GM21717 (cell line): ENCODE results near the gene ZNF80.
"Not testable (repeated sequence)": the region's sequence is repeated elsewhere in the genome, so short reads cannot be mapped to it uniquely, and the experiment has no call there.

Experiments
- ATAC-seq: cut with Tn5 transposase; IDR thresholded peaks from one replicate; pipeline ENCODE4 v1.9.1; 2021; ENCODE audit warnings: mild to moderate bottlenecking, moderate library complexity; ENCODE audit not compliant: unreplicated experiment

Gene ZNF80

DNA sequence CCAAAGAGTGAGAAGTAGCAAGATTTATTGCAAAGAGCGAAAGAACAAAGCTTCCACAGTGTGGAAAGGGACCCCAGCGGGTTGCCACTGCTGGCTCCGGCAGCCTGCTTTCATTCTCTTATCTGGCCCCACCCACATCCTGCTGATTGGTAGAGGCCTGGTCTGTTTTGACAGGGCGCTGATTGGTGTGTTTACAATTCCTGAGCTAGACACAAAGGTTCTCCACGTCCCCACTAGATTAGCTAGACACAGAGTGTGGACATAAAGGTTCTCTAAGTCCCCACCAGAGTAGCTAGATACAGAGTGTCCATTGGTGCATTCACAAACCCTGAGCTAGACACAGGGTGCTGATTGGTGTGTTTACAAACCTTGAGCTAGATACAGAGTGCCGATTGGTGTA is at the start of gene ZNF80:
ZNF80 (minus strand) TSS at position 101 of the 400 bp plus-strand sequence. CDS start 504 bp downstream, outside the sequence.
- ATAC-seq: not testable (repeated sequence)

DNA sequence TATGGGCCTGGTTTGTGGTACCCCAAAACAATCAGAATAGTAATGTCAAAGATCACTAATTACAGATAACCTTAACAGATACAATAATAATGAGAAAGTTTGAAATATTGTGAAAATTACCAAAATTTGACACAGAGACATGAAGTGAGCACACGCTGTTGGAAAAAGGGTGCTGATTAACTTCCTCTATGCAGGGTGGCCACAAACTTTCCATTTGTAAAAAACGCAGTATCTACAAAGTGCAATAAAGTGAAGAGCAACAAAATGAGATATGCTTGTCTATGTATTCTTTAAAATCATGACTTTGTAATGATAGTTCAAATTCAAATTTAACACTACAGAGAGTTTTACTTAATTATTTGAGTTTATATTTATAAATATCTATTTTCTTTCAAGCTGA is 48.9 kb upstream of the ZNF80 start:
- ATAC-seq: no peak

DNA sequence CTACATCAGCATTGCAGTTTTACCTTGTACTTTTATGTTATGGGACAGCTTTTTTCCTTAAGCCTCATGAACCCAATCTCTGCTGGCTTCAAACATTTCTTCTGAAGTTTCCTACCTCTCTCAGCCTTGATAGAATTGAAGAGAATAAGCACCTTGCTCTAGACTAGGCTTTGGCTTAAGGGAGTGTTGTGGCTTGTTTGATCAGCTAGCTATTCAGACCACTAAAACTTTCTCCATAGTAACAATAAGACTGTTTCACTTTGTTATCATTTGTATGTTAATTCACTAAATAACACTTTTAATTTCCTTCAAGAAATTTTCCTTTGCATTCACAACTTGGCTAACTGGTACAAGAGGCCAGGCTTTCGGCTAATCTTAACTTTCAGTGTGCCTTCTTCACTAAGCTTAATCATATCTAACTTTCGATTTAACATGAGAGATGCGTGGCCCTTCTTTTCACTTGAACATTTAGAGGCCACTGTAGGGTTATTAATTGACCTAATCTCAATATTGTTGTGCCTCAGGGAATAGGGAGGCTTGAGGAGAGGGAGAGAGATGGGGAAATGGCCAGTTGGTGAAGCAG is 48.4 kb upstream of the ZNF80 start:
- no peak for ATAC-seq

DNA sequence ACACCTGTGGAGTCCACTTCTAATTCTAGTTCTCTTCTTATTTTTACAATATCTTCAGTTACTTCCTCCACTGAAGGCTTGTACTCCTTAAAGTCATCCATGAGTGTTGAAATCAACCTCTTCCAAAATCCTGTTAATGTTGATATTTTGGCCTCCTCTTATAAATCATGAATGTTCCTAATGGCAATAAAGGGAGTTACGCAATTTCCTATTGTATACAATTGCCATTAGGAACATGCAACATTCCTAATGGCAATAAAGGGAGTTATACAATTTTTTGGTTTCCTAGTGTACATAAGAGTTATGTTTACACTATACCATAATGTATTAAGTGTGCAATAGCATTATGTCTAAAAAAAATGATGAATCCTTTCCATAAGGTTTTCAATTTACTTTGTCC is 47.3 kb upstream of the ZNF80 start:
- ATAC-seq: no peak

DNA sequence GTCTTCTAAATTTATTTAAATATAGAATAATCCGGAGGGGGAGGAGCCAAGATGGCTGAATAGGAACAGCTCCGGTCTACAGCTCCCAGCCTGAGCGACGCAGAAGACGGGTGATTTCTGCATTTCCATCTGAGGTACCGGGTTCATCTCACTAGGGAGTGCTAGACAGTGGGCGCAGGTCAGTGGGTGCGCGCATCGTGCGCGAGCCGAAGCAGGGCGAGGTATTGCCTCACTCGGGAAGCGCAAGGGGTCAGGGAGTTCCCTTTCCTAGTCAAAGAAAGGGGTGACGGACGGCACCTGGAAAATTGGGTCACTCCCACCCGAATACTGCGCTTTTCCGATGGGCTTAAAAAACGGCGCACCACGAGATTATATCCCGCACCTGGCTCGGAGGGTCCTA is 39.5 kb upstream of the ZNF80 start:
- not testable (repeated sequence) for ATAC-seq

DNA sequence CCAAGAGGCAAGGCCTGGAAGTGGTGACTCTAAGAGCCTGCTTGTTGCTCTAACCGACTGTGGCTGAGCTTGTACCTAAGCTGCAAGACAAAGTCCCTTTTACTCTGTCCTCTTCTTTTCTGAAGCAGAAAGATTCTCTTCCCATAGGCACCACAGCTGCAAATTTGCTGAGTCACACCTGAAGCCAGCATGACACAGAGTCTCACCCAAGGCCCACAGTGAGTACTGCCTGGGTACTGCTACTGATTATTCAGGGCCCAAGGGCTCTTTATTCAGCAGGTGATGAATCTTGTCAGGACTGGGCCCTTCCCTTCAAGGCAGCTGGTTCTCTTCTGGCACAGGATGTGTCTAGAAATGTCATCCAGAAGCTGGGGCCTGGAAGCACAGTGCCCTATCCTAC is 37.6 kb upstream of the ZNF80 start:
- no peak for ATAC-seq

DNA sequence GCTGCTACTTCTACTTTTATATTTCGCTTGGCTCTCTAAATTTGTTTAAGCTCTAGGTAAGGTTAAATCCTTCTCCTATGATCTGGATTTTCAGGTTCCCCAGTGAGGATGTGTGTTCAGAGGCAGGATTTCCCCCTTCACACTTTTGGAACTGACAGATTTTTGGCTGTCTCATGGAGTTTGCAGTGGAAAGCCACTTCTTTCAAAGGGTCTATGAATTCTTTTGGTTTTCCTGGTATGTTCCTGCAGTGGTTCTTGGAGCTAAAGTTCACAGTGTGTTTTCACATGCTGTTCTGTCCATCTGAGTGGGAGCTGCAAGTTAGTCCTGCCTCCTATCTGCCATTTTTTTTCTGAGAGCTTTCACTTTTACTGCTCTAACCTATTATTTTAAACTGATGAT is 34.9 kb upstream of the ZNF80 start:
- ATAC-seq: no peak

DNA sequence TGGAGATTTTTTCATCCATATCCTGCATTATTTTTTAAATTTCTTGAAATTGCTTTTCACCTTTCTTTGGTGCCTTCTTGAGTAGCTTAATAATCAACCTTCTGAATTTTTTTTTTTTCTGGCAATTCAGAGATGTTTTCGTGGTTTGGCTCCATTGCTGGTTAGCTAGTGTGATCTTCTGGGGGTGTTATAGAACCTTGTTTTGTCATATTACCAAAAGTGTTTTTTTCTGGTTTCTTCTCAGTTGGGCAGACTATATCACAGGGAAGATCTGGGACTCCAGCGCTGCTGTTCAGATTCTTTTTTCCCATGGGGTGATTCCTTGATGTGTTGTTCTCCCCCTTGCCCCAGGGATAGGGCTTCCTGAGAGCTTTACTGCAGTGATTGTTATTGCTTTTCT is 32.6 kb upstream of the ZNF80 start:
- no peak for ATAC-seq

DNA sequence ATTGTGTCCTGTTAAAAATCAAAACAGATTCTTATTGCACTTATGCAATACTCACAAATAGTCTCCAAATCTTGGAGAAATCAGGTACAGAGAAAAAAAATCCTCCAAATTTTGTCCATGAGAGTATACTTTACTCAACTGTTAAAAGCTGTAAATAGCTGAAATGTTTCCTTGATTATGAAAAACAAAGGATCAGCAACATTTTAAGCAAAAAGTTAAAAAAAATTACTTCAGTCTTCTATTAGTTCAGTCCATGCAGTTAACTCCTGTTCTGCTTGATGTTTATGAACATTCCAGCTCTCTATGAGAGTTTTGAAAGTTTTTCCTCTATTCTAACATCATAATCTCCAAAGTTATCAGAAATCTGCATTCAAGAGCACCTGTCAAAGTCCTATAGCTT is 22.8 kb upstream of the ZNF80 start:
- no peak for ATAC-seq

DNA sequence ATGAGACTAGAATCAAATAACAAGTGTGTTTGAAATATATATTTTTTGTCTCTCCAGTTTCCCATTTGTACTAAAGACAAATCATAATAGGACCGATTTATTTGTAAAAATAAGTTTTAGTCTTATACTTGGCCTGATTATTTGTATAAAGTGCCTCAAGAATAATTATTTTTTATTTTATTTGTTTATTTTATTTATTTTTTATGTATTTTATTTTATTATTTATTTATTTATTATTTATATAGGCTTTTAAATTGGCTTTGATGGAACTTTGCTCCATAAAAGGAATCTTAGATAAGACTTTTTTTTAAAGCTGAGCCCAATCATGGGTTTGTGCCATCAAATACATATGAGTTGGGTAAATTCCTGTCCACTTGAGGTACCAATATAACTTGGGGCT is 22.2 kb upstream of the ZNF80 start:
- ATAC-seq: no peak

DNA sequence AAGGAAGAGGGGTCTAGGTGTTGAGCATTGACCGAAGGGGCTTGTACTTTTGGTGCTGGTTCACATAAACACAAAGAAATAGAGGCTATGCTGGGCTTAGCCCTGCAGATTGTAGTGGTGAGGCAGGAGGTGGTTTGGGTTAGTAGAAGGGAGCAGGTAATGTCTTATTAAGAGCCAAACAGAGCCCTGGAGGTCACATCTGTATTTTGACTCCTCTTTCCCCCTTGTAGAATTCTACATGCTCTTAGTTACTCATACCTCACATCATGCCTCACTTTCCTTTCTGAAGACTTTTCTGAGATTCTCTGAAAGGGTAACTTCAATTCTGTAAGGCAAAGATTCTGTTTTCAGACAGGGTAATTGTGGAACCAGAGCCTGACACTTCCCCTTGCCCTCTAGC is 16.1 kb upstream of the ZNF80 start:
- no peak for ATAC-seq

DNA sequence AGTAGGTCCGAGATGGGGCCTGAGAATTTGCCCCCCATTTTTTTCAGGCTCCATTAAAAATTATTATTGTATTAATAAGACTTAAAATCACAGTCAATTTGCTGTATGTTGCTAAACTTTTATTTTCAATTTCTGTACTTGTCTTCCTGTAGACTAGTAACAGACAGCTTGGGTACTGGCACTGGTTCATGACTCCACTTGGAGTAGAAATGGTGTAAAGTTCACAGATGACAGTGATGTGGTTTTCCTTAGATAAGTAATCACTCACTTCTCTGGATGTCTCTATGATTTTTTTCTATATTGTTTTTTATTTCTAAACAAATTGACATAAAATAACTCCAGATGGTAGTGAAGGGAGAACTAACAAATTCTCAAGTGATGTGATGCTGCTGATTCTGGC is 15.6 kb upstream of the ZNF80 start:
- no peak for ATAC-seq

DNA sequence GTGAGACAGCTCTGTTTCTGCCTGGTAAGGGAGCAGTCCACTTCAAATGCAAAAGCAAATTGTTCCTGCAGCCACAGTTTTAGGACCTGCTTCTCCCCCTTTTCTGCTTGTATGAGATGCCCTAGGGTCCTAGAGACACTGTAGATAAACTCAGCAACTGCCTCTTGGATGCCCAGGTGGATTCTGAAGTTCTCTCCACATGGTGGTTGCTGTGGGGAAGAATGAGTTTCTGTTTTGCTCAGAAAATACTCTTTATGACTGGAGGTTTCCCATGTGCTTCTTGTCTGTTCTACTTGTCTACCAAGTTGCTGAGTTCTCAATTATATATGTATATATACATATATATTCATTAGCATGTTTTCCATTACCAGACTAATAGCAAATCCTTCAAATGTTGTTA is 5.6 kb upstream of the ZNF80 start:
- ATAC-seq: peak; percentile 95

DNA sequence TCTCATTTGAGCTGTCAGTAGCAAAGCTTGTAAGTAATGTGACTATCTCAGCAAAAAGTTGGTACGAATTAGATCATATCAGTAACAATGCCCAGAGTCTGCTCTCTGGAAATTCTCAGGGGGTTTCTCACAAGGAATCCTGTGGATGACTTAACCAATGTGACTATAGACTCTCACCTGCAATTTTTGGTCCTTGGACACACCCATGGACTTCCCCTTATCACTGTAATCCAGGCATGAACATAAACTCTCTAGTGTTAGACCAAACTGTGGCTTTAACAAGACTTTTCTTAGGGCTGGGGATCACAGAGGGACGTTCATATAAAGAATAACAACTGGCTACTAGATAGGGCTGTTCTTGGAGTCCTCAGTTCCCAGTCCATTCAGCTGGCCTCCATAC is 3.9 kb upstream of the ZNF80 start:
- ATAC-seq: no peak

DNA sequence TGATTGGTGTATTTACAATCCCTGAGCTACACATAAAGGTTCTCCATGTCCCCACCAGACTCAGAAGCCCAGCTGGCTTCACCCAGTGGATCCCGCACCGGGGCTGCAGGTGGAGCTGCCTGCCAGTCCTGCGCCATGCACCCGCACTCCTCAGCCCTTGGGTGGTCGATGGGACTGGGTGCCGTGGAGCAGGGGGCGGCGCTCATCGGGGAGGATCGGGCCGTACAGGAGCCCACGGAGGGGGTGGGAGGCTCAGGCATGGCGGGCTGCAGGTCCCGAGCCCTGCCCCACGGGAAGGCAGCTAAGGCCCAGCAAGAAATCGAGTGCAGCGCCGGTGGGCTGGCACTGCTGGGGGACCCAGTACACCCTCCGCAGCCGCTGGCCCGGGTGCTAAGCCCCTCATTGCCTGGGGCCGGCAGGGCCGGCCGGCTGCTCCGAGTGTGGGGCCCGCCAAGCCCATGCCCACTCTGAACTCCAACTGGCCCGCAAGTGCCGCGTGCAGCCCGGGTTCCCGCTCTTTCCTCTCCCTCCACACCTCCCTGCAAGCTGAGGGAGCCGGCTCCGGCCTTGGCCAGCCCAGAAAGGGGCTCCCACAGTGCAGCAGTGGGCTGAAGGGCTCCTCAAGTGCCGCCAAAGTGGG is 888 bp upstream of the ZNF80 start:
- ATAC-seq: not testable (repeated sequence)

DNA sequence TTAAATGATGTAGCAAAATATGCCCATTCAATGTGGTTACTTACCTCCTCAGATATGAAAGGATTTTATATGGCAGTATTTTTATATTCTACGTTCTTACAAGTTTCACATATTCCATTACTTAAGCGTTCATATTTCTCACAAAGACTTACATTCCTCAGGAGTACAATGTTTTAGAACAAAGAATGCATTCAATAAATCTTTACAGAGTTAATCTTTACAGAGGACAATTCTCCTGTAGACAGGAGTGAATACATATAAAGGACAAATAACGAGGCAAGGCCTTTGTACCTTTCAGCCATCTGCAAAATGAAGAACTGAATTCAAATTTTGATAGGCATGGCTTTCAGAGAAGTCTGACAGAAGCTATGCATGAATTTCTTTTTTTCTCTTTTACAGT is 1.9 kb downstream of the ZNF80 start:
- ATAC-seq: no peak

DNA sequence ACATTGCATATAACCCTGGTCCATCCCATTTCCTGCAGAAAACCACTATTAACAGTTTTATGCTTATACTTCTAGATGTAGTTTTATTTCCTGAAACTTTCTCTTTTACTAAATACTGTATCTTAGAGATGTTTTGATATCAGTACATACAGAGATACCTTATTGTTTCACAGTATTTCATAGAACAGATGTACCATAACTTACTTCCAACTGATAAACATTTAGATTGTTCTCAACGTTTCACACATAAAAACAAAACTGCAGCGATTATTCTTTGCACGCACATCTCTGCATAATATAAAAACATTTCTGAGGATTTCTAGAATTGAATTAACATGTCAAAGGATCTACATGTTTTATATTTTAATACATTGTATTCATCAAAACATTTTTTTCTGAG is 2.6 kb downstream of the ZNF80 start:
- no peak for ATAC-seq

DNA sequence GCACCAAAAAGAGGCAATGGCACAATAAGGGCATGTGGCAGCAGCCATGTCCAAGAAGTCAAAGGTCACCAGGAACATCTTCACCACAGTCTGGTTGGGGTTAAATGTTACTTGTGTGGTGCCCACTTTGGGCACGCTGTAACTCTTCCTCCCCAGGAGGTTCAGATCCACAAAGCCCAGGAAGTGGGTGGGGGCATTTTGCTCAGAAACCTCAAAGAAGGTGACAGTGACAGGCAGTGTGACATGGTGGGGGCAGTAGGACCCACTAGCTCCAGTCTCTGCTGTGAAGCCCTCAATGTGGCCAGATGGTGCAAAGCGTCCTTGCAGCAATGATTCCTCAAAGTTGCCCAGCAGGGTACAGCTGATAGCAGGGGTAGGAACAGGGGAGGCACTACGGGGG is 5.8 kb downstream of the ZNF80 start:
- ATAC-seq: no peak

DNA sequence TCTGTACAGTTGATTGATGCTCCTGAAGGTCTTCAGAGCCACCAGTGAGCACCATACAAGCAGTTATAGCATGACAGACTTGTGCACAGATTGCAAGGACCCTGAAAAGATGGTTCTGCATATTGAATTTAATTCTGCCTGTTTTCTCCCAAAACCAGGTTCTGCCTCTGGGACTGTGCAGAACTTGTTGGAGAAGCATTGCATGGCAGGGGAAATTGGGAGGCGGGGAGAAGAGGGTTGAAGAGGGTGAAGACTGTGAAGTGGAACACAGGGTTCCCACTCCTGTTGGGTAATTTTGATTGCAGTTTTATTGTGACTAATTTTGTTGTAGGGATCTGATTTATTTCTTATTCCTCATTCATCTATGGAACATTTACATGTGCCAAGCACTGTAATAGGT is 10.3 kb downstream of the ZNF80 start:
- no peak for ATAC-seq

DNA sequence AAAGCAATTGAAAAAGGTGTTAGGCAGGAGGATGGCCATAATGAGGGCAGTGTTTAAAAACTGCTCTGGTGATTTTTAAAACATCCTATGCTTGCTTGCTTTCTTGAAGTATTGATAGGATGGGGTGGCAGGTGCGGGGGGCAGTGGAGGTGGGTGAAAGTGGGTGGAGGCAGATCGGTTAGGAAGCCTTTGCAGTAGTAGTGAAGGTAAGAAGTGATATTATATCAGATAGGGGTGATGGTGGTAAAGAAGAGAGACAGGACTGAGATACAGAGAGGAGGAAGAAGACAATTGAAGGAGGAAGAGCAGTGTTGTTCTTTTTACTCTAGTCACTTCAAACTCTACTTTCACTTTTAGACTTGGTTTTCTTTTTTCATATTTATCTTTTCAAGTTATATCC is 11.1 kb downstream of the ZNF80 start:
- no peak for ATAC-seq

DNA sequence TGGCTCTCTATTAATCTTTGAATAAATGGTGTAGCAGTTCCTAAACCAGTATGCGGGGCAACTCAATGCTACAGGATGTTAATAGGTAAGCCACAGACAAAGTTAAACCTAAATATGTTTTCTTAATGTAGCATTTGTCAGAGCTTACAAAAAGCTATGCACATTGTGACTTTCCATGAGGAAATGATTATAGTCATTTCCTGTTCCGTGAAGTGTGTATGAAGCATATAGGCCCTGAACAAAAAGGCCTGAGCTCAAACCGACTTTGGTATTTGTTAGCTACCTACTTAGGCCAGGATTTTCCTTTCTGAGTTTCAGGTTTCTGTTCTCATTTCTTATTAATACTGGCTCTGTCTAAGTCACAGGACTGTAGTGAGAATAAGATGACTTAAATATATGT is 14.2 kb downstream of the ZNF80 start:
- peak; percentile 67 for ATAC-seq

DNA sequence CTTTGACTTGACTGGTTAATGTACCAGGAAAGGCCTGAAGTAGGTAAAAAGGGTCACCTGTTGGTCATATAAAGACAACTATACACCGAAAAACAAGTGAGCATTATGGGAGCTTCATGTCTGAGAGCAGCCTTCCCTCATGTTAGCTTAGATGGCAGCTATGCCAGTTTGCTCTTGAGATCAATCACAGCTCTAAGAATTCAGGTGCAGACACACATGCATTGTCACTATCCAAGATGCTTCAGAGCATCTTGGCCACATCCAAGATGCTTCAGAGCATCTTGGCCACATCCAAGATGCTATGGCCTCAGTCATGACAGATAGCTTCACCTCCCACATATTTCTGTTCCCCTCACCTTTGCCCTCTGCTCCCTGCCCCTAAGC is 15.5 kb downstream of the ZNF80 start:
- ATAC-seq: no peak
